Adrenal gland (tissue), 5 donors: ENCODE measurements around the gene CPA5.

Source experiments
- POLR2A ChIP-seq, 2 donors: fragments of 450-650 bp; IDR thresholded peaks; one replicate each; pipeline ENCODE4 v1.6.1; 2017; ENCODE audit warnings: antibody characterized with exemption in 2 of 2, mild to moderate bottlenecking in 2 of 2, moderate library complexity in 1 of 2
- TF ChIP-seq, protein P1 (sequence below), 6 experiments: fragments of 450-650 bp in 4 of 6; fragments of 200-600 bp in 2 of 6; sonication (generic) in 1 of 6; IDR thresholded peaks; 1 replicate in 5 of 6; 2 replicates in 1 of 6; pipeline versions ENCODE4 v1.5.1 to v1.8.0; 2016 to 2021; ENCODE audit warnings: antibody characterized with exemption in 6 of 6, mild to moderate bottlenecking in 2 of 6, moderate library complexity in 1 of 6
- donor health status: DM: no; HTN: no; CAD: no.

DNA sequence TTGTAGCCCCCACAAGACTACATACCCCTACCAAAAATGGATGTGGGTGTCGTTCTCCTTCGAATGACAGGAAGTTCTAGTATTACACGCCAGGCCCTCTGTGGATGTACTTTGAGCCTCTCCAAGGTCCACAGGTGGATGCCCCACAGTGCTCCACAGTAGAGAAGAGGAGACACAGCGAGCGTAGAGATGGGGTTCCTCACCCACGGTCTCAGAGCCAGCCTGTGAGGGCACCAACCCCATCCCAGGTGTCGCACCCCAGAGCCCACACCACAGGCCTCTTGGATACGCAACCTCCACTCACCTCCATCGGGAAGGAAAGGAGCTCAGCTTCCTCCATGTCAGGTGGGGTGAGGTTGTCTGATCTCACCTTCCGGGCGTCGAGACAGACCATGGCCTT lies 2.3 kb downstream of the CPA5 start:
- TF ChIP-seq, protein P1, sequence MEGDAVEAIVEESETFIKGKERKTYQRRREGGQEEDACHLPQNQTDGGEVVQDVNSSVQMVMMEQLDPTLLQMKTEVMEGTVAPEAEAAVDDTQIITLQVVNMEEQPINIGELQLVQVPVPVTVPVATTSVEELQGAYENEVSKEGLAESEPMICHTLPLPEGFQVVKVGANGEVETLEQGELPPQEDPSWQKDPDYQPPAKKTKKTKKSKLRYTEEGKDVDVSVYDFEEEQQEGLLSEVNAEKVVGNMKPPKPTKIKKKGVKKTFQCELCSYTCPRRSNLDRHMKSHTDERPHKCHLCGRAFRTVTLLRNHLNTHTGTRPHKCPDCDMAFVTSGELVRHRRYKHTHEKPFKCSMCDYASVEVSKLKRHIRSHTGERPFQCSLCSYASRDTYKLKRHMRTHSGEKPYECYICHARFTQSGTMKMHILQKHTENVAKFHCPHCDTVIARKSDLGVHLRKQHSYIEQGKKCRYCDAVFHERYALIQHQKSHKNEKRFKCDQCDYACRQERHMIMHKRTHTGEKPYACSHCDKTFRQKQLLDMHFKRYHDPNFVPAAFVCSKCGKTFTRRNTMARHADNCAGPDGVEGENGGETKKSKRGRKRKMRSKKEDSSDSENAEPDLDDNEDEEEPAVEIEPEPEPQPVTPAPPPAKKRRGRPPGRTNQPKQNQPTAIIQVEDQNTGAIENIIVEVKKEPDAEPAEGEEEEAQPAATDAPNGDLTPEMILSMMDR (IDR thresholded peaks at IDR 0.05): no peak
- no peak for TF ChIP-seq POLR2A (IDR thresholded peaks at IDR 0.05)
